Measurements from ENCODE around the gene C6orf89.

GRCh38 chr6:36897609-36898008, 11.9 kb downstream of the C6orf89 start:
- TF ChIP-seq, protein P1, sequence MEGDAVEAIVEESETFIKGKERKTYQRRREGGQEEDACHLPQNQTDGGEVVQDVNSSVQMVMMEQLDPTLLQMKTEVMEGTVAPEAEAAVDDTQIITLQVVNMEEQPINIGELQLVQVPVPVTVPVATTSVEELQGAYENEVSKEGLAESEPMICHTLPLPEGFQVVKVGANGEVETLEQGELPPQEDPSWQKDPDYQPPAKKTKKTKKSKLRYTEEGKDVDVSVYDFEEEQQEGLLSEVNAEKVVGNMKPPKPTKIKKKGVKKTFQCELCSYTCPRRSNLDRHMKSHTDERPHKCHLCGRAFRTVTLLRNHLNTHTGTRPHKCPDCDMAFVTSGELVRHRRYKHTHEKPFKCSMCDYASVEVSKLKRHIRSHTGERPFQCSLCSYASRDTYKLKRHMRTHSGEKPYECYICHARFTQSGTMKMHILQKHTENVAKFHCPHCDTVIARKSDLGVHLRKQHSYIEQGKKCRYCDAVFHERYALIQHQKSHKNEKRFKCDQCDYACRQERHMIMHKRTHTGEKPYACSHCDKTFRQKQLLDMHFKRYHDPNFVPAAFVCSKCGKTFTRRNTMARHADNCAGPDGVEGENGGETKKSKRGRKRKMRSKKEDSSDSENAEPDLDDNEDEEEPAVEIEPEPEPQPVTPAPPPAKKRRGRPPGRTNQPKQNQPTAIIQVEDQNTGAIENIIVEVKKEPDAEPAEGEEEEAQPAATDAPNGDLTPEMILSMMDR (IDR thresholded peaks at IDR 0.05; ENCODE audit: low read length): peak; percentile 31
- no peak for TF ChIP-seq EZH2 (IDR thresholded peaks at IDR 0.05; ENCODE audit: borderline replicate concordance, low read length)

Data from OCI-LY1 (cell line).